Body of pancreas (tissue), 4 donors: ENCODE data around the gene GLT8D2.

Experiments
- POLR2A ChIP-seq, 3 donors: fragments of 450-650 bp; IDR thresholded peaks; one replicate each; pipeline ENCODE4 v1.6.1; 2016; ENCODE audit warnings: antibody characterized with exemption in 3 of 3, mild to moderate bottlenecking in 2 of 3
- TF ChIP-seq, protein P1 (sequence below), 7 experiments: fragments of 450-650 bp in 4 of 7; fragments of 200-600 bp in 3 of 7; sonication (generic) in 3 of 7; IDR thresholded peaks; one replicate each; pipeline ENCODE4 v1.5.1; 2016 to 2019; ENCODE audit warnings: antibody characterized with exemption in 7 of 7

DNA sequence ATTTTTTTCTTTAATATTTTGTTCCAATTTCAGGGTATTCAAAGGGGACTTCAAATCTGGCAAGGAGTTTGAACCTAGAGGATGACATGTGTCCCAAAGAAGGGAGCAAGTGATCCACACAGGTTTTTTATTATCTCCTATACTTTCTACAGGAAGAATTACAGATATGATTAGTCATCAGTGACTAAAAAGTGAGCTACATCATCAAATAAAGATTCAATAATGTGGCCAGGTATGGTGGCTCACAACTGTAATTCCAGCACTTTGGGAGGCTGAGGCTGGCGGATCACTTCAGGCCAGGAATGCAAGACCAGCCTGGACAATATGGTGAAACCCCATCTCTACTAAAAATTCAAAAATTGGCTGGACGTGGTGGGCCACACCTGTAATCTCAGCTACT, 24.2 kb downstream of the GLT8D2 start:
- TF ChIP-seq, protein P1, sequence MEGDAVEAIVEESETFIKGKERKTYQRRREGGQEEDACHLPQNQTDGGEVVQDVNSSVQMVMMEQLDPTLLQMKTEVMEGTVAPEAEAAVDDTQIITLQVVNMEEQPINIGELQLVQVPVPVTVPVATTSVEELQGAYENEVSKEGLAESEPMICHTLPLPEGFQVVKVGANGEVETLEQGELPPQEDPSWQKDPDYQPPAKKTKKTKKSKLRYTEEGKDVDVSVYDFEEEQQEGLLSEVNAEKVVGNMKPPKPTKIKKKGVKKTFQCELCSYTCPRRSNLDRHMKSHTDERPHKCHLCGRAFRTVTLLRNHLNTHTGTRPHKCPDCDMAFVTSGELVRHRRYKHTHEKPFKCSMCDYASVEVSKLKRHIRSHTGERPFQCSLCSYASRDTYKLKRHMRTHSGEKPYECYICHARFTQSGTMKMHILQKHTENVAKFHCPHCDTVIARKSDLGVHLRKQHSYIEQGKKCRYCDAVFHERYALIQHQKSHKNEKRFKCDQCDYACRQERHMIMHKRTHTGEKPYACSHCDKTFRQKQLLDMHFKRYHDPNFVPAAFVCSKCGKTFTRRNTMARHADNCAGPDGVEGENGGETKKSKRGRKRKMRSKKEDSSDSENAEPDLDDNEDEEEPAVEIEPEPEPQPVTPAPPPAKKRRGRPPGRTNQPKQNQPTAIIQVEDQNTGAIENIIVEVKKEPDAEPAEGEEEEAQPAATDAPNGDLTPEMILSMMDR (IDR thresholded peaks at IDR 0.05): no peak
- TF ChIP-seq POLR2A (IDR thresholded peaks at IDR 0.05): no peak
